Neuronal stem cell (in vitro differentiated cells): Measurements from ENCODE around the gene LBX2.

Experiments used
- DNase-seq: peaks from one replicate; pipeline ENCODE4 v3.0.0-alpha.2; 2013; ENCODE audit warnings: low spot score
- H2AFZ ChIP-seq: one replicate; pipeline ENCODE4 v1.6.1; 2013; ENCODE audit warnings: mild to moderate bottlenecking, low read length, inconsistent platforms
- H2AK5ac ChIP-seq: 2 replicates; pipeline ENCODE4 v1.6.1; 2013; ENCODE audit warnings: low read depth, mild to moderate bottlenecking, inconsistent platforms, low read length, moderate library complexity, mixed read lengths
- H2BK120ac ChIP-seq: 2 replicates; pipeline ENCODE4 v1.6.1; 2013; ENCODE audit warnings: low read depth, mild to moderate bottlenecking, inconsistent platforms, low read length, moderate library complexity, mixed read lengths
- H2BK12ac ChIP-seq: one replicate; pipeline ENCODE4 v1.6.1; 2013; ENCODE audit warnings: low read length, inconsistent platforms
- H2BK15ac ChIP-seq: 2 replicates; pipeline ENCODE4 v1.6.1; 2013; ENCODE audit warnings: mild to moderate bottlenecking, low read length, inconsistent platforms, mixed read lengths
- H2BK5ac ChIP-seq: one replicate; pipeline ENCODE4 v1.6.1; 2013; ENCODE audit warnings: inconsistent platforms, mild to moderate bottlenecking, low read length, moderate library complexity
- H3K14ac ChIP-seq: one replicate; pipeline ENCODE4 v1.6.1; 2013; ENCODE audit warnings: low read length, inconsistent platforms
- H3K18ac ChIP-seq: 2 replicates; pipeline ENCODE4 v1.6.1; 2013; ENCODE audit warnings: low read length, inconsistent platforms
- H3K23ac ChIP-seq: 2 replicates; pipeline ENCODE4 v1.6.1; 2013; ENCODE audit warnings: low read depth, mild to moderate bottlenecking, mixed read lengths, low read length, inconsistent platforms; ENCODE audit not compliant: poor library complexity
- H3K27ac ChIP-seq: replicated peaks from 3 replicates; pipeline ENCODE4 v1.5.1; 2013; ENCODE audit warnings: low read length, inconsistent platforms
- H3K27me3 ChIP-seq, 3 experiments: 2 replicates each; pipeline ENCODE4 v1.6.1; 2013; ENCODE audit warnings: low read length in 3 of 3, mild to moderate bottlenecking in 2 of 3, inconsistent platforms in 1 of 3, low read depth in 1 of 3, mixed read lengths in 1 of 3, moderate library complexity in 1 of 3; ENCODE audit not compliant: control insufficient read depth in 3 of 3, insufficient read depth in 3 of 3
- H3K36me3 ChIP-seq, 2 donors: replicated peaks in 1 of 2; 2 replicates each; pipeline ENCODE4 v1.6.1; 2013; ENCODE audit warnings: low read length in 2 of 2; ENCODE audit not compliant: control insufficient read depth in 2 of 2, insufficient read depth in 2 of 2
- H3K4ac ChIP-seq: 2 replicates; pipeline ENCODE4 v1.6.1; 2013; ENCODE audit warnings: inconsistent platforms, mild to moderate bottlenecking, low read length, moderate library complexity
- H3K4me1 ChIP-seq, 2 donors: 1 replicate in 1 of 2; 2 replicates in 1 of 2; pipeline ENCODE4 v1.6.1; 2013; ENCODE audit warnings: low read length in 2 of 2, low read depth in 1 of 2; ENCODE audit not compliant: control insufficient read depth in 2 of 2, insufficient read depth in 1 of 2
- H3K4me2 ChIP-seq: one replicate; pipeline ENCODE4 v1.6.1; 2013; ENCODE audit warnings: mild to moderate bottlenecking, low read length, inconsistent platforms; ENCODE audit not compliant: insufficient read depth, poor library complexity, severe bottlenecking
- H3K4me3 ChIP-seq, 2 donors: 2 replicates each; pipeline ENCODE4 v1.5.1; 2013; ENCODE audit warnings: low read length in 2 of 2, mild to moderate bottlenecking in 2 of 2, inconsistent platforms in 1 of 2, moderate library complexity in 1 of 2
- H3K79me1 ChIP-seq: one replicate; pipeline ENCODE4 v1.6.1; 2013; ENCODE audit warnings: low read depth, mild to moderate bottlenecking, inconsistent platforms, low read length, moderate library complexity
- H3K9ac ChIP-seq: one replicate; pipeline ENCODE4 v1.6.1; 2013; ENCODE audit warnings: mild to moderate bottlenecking, low read depth, low read length, inconsistent platforms; ENCODE audit not compliant: poor library complexity
- H3K9me3 ChIP-seq, 2 donors: replicated peaks in 1 of 2; 2 replicates each; pipeline versions ENCODE3 to v1.6.1; 2013; ENCODE audit warnings: low read length in 2 of 2, mild to moderate bottlenecking in 2 of 2, inconsistent platforms in 1 of 2, low read depth in 1 of 2, mixed read lengths in 1 of 2, moderate library complexity in 1 of 2; ENCODE audit not compliant: control insufficient read depth in 2 of 2, insufficient read depth in 1 of 2
- H4K8ac ChIP-seq: one replicate; pipeline ENCODE4 v1.6.1; 2013; ENCODE audit warnings: low read depth, mild to moderate bottlenecking, inconsistent platforms, low read length, moderate library complexity
- H4K91ac ChIP-seq: one replicate; pipeline ENCODE4 v1.6.1; 2013; ENCODE audit warnings: low read length, low read depth, mild to moderate bottlenecking, inconsistent platforms; ENCODE audit not compliant: poor library complexity
- WGBS, 2 donors: extraction: QIAGEN DNeasy Blood & Tissue Kit; methylation state at CpG; one replicate each; pipeline ENCODE4 v1.1.7; 2013; ENCODE audit warnings: missing lambda C conversion rate in 2 of 2, mixed read lengths in 1 of 2; ENCODE audit not compliant: insufficient read length in 2 of 2, insufficient replicate concordance in 1 of 2; ENCODE audit errors: extremely low coverage in 2 of 2; 5-methylcytosine and 5-hydroxymethylcytosine counted together

The LBX2 gene

DNA sequence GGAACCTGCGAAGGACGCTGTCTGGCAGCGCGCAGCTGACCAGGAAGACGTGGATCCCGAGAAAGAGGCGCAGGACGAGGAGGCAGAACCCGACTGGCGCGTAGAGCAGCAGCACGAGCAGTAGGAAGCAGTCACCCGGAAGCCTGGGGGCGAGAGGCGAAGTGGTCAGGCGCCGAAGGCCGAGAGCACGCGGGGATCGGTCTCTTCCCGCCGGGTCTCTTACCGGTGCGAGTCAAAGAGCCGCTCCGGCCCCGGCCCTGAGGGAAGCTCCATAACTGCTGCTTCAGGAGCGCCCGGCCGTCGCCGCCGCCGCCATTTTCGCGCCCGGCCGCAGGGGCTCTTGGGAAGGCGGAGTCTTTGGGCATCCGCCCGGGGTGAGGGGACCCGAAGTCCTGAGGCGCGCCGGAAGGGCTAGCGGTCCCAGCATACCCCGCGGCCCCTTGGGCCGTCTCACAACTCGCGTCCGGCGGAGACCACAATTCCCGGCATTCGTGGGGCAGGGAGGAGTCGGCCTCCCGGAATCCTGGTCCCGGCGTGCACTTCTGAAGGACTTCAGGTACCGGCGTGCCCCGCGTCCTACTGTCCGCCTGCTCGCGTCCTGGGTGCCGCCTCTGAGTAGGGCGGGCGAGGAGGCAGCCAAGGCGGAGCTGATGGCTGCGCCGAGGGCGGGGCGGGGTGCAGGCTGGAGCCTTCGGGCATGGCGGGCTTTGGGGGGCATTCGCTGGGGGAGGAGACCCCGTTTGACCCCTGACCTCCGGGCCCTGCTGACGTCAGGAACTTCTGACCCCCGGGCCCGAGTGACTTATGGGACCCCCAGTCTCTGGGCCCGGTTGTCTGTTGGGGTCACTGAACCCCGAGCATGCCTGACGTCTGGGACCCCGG lies 30.2 kb upstream of the LBX2 start, which contains the start of the genes AUP1 and HTRA2:
Gene AUP1 (minus strand): TSS at position 350 of the 882 bp plus-strand sequence. CDS start 77 bp downstream, at position 273.
Gene HTRA2 (plus strand): TSS at position 577 of the 882 bp plus-strand sequence. CDS start 74 bp downstream, at position 651.
- no CpG with 5 or more reads among the region's 87 CpGs for WGBS, 2 donors
- H3K4ac ChIP-seq, result no peak within 1 kb of the TSS
- H3K27me3 ChIP-seq, result no peaks in the 10 kb centered on the region
- peak within 1 kb of the TSS; percentile 95 for H3K9ac ChIP-seq
- peaks cover 11 to 17% of the 10 kb centered on the region in 2 donors for H3K4me1 ChIP-seq
- H2BK12ac ChIP-seq, result peak within 1 kb of the TSS; percentile 11
- peaks cover 5% of the 10 kb centered on the region for H3K79me1 ChIP-seq
- no peak within 1 kb of the TSS for H4K8ac ChIP-seq
- peak within 1 kb of the TSS; percentile 72 to 95 for H3K4me3 ChIP-seq
- peaks cover 40 to 69% of the 10 kb centered on the region in 2 donors for H3K36me3 ChIP-seq
- peak within 1 kb of the TSS; percentile 97 for H2AFZ ChIP-seq
- H2AK5ac ChIP-seq, result peak within 1 kb of the TSS; percentile 59
- peak; percentile 97 for DNase-seq
- peak within 1 kb of the TSS; percentile 73 for H3K14ac ChIP-seq
- H2BK5ac ChIP-seq, result peak within 1 kb of the TSS; percentile 89
- H3K18ac ChIP-seq, result peak within 1 kb of the TSS; percentile 95
- H2BK15ac ChIP-seq, result peak within 1 kb of the TSS; percentile 40
- no peak within 1 kb of the TSS for H4K91ac ChIP-seq
- H3K9me3 ChIP-seq, result peaks cover 0 to 2% of the 10 kb centered on the region in 2 donors
- no peak within 1 kb of the TSS for H3K27ac ChIP-seq
- peak within 1 kb of the TSS; percentile 81 for H3K4me2 ChIP-seq
- peak within 1 kb of the TSS; percentile 90 for H3K23ac ChIP-seq
- no peak within 1 kb of the TSS for H2BK120ac ChIP-seq

DNA sequence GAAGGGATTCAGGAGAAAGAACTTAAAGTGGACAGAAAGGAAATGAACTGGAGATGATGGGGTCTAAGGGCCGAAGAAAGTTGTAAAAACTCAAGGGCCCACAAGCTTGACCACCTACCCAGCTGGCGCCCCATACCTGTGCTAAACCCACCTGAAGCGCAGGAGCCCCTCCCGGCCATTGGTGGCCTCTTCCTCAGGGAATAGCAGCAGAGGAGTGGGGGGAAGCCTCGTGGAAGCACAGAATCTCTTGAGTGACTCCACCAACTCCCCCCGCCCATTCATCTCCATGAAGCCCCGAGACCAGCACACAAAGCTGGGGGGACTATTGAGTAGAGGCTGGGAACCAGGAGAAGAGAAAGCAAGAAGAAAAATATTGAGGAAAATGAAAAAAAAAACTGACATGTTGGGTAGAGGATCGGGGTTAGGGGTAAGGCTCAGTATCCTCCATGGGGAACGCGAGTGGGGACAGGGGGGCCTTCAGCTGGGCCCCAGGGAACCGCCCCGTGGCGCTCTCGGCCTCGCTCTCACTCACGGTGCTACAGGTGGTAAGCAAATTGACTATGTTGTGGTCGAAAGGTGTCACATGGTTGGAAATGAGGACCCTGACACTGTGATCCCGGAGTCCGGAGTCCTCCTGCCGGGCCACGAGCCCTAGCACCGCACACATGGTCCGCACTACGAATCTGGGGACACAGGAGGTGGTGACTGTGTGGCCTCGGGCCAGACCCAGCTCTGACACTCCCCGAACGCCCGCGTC lies 29.4 kb upstream of the LBX2 start:
- Histone ChIP-seq H3K4ac (no peak overlapping the region), H2BK5ac (peak overlapping the region; percentile 70), H4K8ac (no peak overlapping the region), H2BK120ac (no peak overlapping the region), H2AK5ac (peak overlapping the region; percentile 59), H3K4me3 (peak overlapping the region; percentile 72 to 95), H3K18ac (peak overlapping the region; percentile 94), H3K4me1 (peaks cover 11 to 17% of the 10 kb centered on the region in 2 donors), H3K23ac (no peak overlapping the region), H3K27ac (no peak overlapping the region), H3K79me1 (peaks cover 5% of the 10 kb centered on the region), H3K9ac (peak overlapping the region; percentile 95), H3K4me2 (peak overlapping the region; percentile 66), H3K14ac (no peak overlapping the region), H2AFZ (peak overlapping the region; percentile 97), H3K9me3 (peaks cover 0 to 2% of the 10 kb centered on the region in 2 donors), H2BK15ac (peak overlapping the region; percentile 40), H3K36me3 (peaks cover 37 to 61% of the 10 kb centered on the region in 2 donors), H3K27me3 (no peaks in the 10 kb centered on the region), H2BK12ac (peak overlapping the region; percentile 11), H4K91ac (no peak overlapping the region)
- no CpG with 5 or more reads among the region's 29 CpGs for WGBS, 2 donors
- no peak for DNase-seq

DNA sequence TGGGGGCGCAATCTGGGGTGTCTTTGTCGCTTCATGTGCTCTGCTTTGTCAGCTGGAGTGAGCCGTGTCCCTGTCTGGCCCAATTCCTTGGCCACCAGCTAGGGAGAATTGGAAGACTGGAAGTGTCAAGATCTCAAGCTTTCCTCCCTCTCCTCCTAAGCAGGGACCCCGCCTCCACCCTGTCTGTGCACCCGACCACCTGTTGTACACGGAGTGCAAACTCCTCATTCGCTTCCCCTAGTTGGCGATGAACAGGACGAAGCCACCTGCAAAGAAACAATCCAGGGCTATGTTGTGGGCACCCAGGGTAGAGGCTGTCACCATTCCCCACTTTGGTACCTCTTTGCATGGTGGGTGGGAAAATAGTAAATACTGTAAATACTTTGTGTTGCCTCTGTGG lies 28.3 kb upstream of the LBX2 start:
- H3K4me2 ChIP-seq, result no peak overlapping the region
- DNase-seq, result no peak
- no peak overlapping the region for H4K91ac ChIP-seq
- peaks cover 0 to 2% of the 10 kb centered on the region in 2 donors for H3K9me3 ChIP-seq
- no peak overlapping the region for H2AK5ac ChIP-seq
- no peak overlapping the region for H2BK12ac ChIP-seq
- no peak overlapping the region for H3K4ac ChIP-seq
- H3K27me3 ChIP-seq, result peaks cover 0 to 6% (median 0%) of the 10 kb centered on the region in 3 experiments
- H3K14ac ChIP-seq, result no peak overlapping the region
- H3K18ac ChIP-seq, result no peak overlapping the region
- no peak overlapping the region for H2BK120ac ChIP-seq
- no peak overlapping the region for H3K9ac ChIP-seq
- peaks cover 33 to 51% of the 10 kb centered on the region in 2 donors for H3K36me3 ChIP-seq
- H4K8ac ChIP-seq, result no peak overlapping the region
- peaks cover 11 to 17% of the 10 kb centered on the region in 2 donors for H3K4me1 ChIP-seq
- H3K23ac ChIP-seq, result no peak overlapping the region
- peaks cover 5% of the 10 kb centered on the region for H3K79me1 ChIP-seq
- no peak overlapping the region for H3K27ac ChIP-seq
- no peak overlapping the region for H2AFZ ChIP-seq
- H3K4me3 ChIP-seq, result peak overlapping the region in 1 of 2 donors; percentile 72
- WGBS, 2 donors, result no CpG with 5 or more reads among the region's 9 CpGs
- no peak overlapping the region for H2BK5ac ChIP-seq
- H2BK15ac ChIP-seq, result no peak overlapping the region
